ENCODE measurements around the gene LINC00305.

DNA sequence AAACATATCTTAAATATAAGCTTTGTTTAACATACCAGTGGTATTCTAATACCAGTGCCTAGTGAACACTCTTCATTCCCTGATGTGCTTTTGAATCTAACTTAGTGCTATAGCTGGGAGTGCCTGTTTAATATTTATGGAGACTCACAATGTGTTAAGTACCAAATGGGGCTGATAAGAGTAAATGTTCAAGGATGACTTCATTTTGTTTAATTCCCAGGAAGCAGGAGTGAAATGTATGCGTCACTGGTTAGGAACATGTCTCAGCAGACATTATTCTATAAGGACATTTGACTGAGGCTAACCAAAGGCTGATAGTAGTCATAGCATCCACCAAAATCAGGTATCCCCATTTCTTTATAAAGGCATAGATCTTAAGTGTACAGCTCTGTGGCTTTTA is 31.7 kb upstream of the LINC00305 start:
- TF ChIP-seq, protein P1, sequence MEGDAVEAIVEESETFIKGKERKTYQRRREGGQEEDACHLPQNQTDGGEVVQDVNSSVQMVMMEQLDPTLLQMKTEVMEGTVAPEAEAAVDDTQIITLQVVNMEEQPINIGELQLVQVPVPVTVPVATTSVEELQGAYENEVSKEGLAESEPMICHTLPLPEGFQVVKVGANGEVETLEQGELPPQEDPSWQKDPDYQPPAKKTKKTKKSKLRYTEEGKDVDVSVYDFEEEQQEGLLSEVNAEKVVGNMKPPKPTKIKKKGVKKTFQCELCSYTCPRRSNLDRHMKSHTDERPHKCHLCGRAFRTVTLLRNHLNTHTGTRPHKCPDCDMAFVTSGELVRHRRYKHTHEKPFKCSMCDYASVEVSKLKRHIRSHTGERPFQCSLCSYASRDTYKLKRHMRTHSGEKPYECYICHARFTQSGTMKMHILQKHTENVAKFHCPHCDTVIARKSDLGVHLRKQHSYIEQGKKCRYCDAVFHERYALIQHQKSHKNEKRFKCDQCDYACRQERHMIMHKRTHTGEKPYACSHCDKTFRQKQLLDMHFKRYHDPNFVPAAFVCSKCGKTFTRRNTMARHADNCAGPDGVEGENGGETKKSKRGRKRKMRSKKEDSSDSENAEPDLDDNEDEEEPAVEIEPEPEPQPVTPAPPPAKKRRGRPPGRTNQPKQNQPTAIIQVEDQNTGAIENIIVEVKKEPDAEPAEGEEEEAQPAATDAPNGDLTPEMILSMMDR (IDR thresholded peaks at IDR 0.05; ENCODE audit: borderline replicate concordance, extremely low read depth, low read length, poor library complexity, severe bottlenecking): no peak
- no peak for TF ChIP-seq EZH2 (IDR thresholded peaks at IDR 0.05; ENCODE audit: borderline replicate concordance, low read depth, low read length, severe bottlenecking)
